ENCODE data around the gene PTGDR.

GRCh38 chr14:52222901-52223300, 44.6 kb upstream of the PTGDR start:
- no peak for TF ChIP-seq CTCF (IDR thresholded peaks at IDR 0.05)
- TF ChIP-seq POLR2A (IDR thresholded peaks at IDR 0.05) = no peak

Measured in breast epithelium (tissue), 3 donors.